Gastrocnemius medialis (tissue), 4 donors: ENCODE measurements around the gene AGTPBP1.

Experiments
- POLR2A ChIP-seq, 2 donors: fragments of 450-650 bp; IDR thresholded peaks; one replicate each; pipeline ENCODE4 v1.6.1; 2017; ENCODE audit warnings: antibody characterized with exemption in 2 of 2, mild to moderate bottlenecking in 2 of 2, moderate library complexity in 2 of 2
- TF ChIP-seq, protein P1 (sequence below), 5 experiments: fragments of 450-650 bp in 3 of 5; fragments of 200-600 bp in 2 of 5; sonication (generic) in 2 of 5; IDR thresholded peaks in 4 of 5; conservative IDR thresholded peaks in 1 of 5; 1 replicate in 4 of 5; 2 replicates in 1 of 5; pipeline ENCODE4 v1.5.1; 2016 to 2019; ENCODE audit warnings: antibody characterized with exemption in 5 of 5, mild to moderate bottlenecking in 3 of 5, moderate library complexity in 3 of 5

DNA sequence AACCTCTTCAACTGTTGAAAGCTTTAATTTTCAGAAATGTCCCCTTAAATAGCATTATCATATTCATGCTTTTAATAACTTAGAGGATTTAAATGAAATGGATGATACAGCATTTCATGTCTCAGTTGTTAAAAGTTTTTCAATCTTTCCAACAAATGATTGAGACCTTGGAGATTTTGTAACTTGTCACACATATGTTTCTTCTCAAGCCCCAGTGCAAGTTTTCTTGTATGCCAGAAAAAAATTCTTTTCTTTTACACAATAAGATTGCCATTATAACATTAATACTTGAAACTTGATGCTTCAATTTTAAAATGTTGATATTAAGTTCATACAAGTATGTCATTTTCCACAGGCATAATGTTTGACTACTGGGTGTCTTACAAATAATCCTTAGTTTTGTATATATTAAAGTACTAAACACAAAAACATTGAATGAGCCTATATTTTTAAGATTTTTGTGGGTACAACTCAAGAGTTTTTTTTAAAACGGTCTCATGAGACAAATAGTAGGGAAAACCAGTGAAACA, 124.5 kb downstream of the AGTPBP1 start:
- TF ChIP-seq, protein P1, sequence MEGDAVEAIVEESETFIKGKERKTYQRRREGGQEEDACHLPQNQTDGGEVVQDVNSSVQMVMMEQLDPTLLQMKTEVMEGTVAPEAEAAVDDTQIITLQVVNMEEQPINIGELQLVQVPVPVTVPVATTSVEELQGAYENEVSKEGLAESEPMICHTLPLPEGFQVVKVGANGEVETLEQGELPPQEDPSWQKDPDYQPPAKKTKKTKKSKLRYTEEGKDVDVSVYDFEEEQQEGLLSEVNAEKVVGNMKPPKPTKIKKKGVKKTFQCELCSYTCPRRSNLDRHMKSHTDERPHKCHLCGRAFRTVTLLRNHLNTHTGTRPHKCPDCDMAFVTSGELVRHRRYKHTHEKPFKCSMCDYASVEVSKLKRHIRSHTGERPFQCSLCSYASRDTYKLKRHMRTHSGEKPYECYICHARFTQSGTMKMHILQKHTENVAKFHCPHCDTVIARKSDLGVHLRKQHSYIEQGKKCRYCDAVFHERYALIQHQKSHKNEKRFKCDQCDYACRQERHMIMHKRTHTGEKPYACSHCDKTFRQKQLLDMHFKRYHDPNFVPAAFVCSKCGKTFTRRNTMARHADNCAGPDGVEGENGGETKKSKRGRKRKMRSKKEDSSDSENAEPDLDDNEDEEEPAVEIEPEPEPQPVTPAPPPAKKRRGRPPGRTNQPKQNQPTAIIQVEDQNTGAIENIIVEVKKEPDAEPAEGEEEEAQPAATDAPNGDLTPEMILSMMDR (IDR thresholded peaks at IDR 0.05 in 4 of 5, conservative IDR thresholded peaks at IDR 0.05 in 1 of 5), result no peak
- TF ChIP-seq POLR2A (IDR thresholded peaks at IDR 0.05), result no peak
